Neuron (in vitro differentiated cells): ENCODE measurements around the gene DGAT2.

Source experiments
- H2AFZ ChIP-seq: one replicate; pipeline ENCODE4 v1.6.1; 2013; ENCODE audit warnings: low read depth, mild to moderate bottlenecking, inconsistent platforms, low read length, moderate library complexity
- H3K27me3 ChIP-seq: one replicate; pipeline ENCODE4 v1.6.1; 2013; ENCODE audit warnings: low read length; ENCODE audit not compliant: insufficient read depth
- H3K36me3 ChIP-seq: one replicate; pipeline ENCODE4 v1.6.1; 2013; ENCODE audit warnings: low read length; ENCODE audit not compliant: insufficient read depth
- H3K4me1 ChIP-seq: one replicate; pipeline ENCODE4 v1.6.1; 2013; ENCODE audit warnings: low read length; ENCODE audit not compliant: insufficient read depth
- H3K4me3 ChIP-seq: 2 replicates; pipeline ENCODE4 v1.5.1; 2013; ENCODE audit warnings: mild to moderate bottlenecking, low read length, moderate library complexity
- H3K9me3 ChIP-seq: one replicate; pipeline ENCODE4 v1.6.1; 2013; ENCODE audit warnings: low read length

Gene DGAT2

DNA sequence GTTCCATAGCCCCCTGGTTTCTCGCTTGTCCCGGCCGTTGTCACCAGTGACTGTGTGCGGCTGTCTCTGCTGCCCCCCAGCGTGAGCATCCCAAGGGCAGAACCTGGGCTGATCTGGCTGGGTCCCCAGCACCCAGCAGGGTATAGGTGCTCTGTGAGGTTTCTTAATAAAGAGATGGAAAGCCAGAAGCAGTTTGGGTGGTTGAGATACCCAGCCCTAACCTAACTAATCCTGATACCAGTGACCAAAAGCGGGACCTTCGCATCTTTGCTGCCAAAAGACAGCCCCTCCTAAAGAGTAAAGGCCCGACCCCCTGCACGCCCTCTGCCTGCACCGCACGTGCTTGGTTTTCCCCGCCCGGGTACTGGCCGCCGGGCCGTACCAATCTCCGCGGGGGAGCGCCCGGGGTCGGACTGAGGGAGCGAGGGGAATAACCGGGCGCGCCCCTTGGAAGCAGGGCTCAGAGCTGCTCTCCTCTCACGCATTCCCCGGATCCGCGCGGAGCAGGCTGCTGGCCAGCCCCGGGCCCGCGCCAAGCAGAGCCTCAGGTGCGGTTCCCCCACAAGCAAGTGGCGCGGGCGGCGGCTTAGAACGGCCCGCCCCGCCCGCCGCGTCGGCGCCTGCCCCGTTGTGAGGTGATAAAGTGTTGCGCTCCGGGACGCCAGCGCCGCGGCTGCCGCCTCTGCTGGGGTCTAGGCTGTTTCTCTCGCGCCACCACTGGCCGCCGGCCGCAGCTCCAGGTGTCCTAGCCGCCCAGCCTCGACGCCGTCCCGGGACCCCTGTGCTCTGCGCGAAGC is at the start of gene DGAT2:
DGAT2 (plus strand) TSS at position 667 of the 797 bp plus-strand sequence. CDS start 214 bp downstream, outside the sequence.
- Histone ChIP-seq H3K9me3 (no peaks in the 10 kb centered on the region), H3K4me3 (peak within 1 kb of the TSS; percentile 35)

GRCh38 chr11:75719340-75720239 is 49.0 kb upstream of the DGAT2 start:
- no peaks in the 10 kb centered on the region for H3K36me3 ChIP-seq
- H3K27me3 ChIP-seq, result peaks cover 6% of the 10 kb centered on the region
- H3K9me3 ChIP-seq, result no peaks in the 10 kb centered on the region
- no peak overlapping the region for H3K4me3 ChIP-seq
- no peaks in the 10 kb centered on the region for H3K4me1 ChIP-seq
- H2AFZ ChIP-seq, result no peak overlapping the region

More for the DNA sequence above, at the start of gene DGAT2:
- Histone ChIP-seq H3K4me1 (peaks cover 7% of the 10 kb centered on the region), H2AFZ (peak within 1 kb of the TSS; percentile 99), H3K27me3 (peaks cover 45% of the 10 kb centered on the region), H3K36me3 (no peaks in the 10 kb centered on the region)

- Histone ChIP-seq H2AFZ (no peak overlapping the region), H3K4me3 (no peak overlapping the region), H3K27me3 (peaks cover 6% of the 10 kb centered on the region), H3K9me3 (no peaks in the 10 kb centered on the region), H3K36me3 (no peaks in the 10 kb centered on the region), H3K4me1 (no peaks in the 10 kb centered on the region)
Observed at GRCh38 chr11:75720639-75721038, 47.9 kb upstream of the DGAT2 start.

GRCh38 chr11:75721852-75722668 is 46.5 kb upstream of the DGAT2 start:
- no peak overlapping the region for H2AFZ ChIP-seq
- H3K36me3 ChIP-seq, result no peaks in the 10 kb centered on the region
- no peaks in the 10 kb centered on the region for H3K9me3 ChIP-seq
- H3K27me3 ChIP-seq, result peaks cover 6% of the 10 kb centered on the region
- no peaks in the 10 kb centered on the region for H3K4me1 ChIP-seq
- H3K4me3 ChIP-seq, result no peak overlapping the region

GRCh38 chr11:75722669-75723042 is 45.9 kb upstream of the DGAT2 start:
- Histone ChIP-seq H3K9me3 (no peaks in the 10 kb centered on the region), H3K4me1 (no peaks in the 10 kb centered on the region), H3K27me3 (peaks cover 8% of the 10 kb centered on the region), H3K36me3 (no peaks in the 10 kb centered on the region), H3K4me3 (no peak overlapping the region), H2AFZ (no peak overlapping the region)

- Histone ChIP-seq H2AFZ (no peak overlapping the region), H3K4me3 (no peak overlapping the region), H3K4me1 (no peaks in the 10 kb centered on the region), H3K36me3 (no peaks in the 10 kb centered on the region), H3K27me3 (peaks cover 6% of the 10 kb centered on the region), H3K9me3 (no peaks in the 10 kb centered on the region)
Observed at GRCh38 chr11:75725547-75726320, 42.8 kb upstream of the DGAT2 start.

DNA sequence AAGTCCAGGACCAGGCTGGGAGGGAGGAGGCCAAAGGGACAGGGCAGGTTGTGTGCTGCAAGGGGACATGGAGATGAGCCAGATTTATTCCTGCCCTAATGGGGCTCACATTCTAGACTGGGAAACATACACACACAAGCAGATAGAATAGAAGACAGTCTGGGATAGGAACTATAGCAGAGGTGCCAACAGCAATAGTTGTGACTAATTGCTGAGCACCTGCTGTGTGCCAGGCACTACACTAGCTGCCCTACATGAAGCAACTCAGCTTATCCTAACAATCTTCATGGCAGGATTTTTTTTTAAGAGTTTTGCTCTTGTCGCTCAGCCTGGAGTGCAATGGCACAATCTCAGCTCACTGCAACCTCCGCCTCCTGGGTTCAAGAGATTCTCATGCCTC is 39.6 kb upstream of the DGAT2 start:
- peaks cover 2% of the 10 kb centered on the region for H3K27me3 ChIP-seq

DNA sequence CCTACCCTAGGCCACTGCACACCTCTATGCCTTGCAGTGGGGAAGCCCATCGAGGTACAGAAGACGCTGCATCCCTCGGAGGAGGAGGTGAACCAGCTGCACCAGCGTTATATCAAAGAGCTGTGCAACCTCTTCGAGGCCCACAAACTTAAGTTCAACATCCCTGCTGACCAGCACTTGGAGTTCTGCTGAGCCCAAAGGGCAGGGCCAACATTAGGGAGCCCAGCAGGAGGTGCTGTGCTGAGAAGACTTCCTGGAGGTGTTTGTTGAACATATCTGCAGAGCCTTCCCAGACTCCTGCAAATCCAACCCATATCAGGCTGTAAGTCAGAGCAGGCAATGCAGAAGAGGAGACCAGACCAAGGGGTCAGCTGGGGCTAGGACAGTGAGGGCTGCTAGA is 37.5 kb upstream of the DGAT2 start:
- H3K4me3 ChIP-seq, result no peak overlapping the region
- H3K27me3 ChIP-seq, result peaks cover 2% of the 10 kb centered on the region
- H3K9me3 ChIP-seq, result no peaks in the 10 kb centered on the region
- no peaks in the 10 kb centered on the region for H3K36me3 ChIP-seq
- no peaks in the 10 kb centered on the region for H3K4me1 ChIP-seq
- H2AFZ ChIP-seq, result no peak overlapping the region

More for the DNA sequence above, 39.6 kb upstream of the DGAT2 start:
- Histone ChIP-seq H3K36me3 (no peaks in the 10 kb centered on the region), H3K4me3 (no peak overlapping the region), H3K9me3 (no peaks in the 10 kb centered on the region), H3K4me1 (no peaks in the 10 kb centered on the region), H2AFZ (no peak overlapping the region)

GRCh38 chr11:75733071-75733430 is 35.5 kb upstream of the DGAT2 start:
- Histone ChIP-seq H3K4me3 (no peak overlapping the region), H2AFZ (no peak overlapping the region), H3K36me3 (no peaks in the 10 kb centered on the region), H3K4me1 (no peaks in the 10 kb centered on the region), H3K27me3 (no peaks in the 10 kb centered on the region), H3K9me3 (no peaks in the 10 kb centered on the region)

GRCh38 chr11:75733431-75734107 is 35.0 kb upstream of the DGAT2 start:
- no peak overlapping the region for H2AFZ ChIP-seq
- no peaks in the 10 kb centered on the region for H3K9me3 ChIP-seq
- H3K36me3 ChIP-seq, result no peaks in the 10 kb centered on the region
- no peaks in the 10 kb centered on the region for H3K27me3 ChIP-seq
- no peak overlapping the region for H3K4me3 ChIP-seq
- H3K4me1 ChIP-seq, result no peaks in the 10 kb centered on the region

- Histone ChIP-seq H2AFZ (no peak overlapping the region), H3K27me3 (no peaks in the 10 kb centered on the region), H3K4me1 (no peaks in the 10 kb centered on the region), H3K4me3 (no peak overlapping the region), H3K9me3 (no peaks in the 10 kb centered on the region), H3K36me3 (no peaks in the 10 kb centered on the region)
Observed at GRCh38 chr11:75734491-75735180, 33.9 kb upstream of the DGAT2 start.
